Hepatocyte (in vitro differentiated cells): ENCODE data around the gene ITGB1BP1.

Experiments used
- CTCF ChIP-seq: fragments of 200-600 bp; sonication (generic); IDR thresholded peaks from 2 replicates; pipeline ENCODE4 v1.5.1; 2016; ENCODE audit warnings: antibody characterized with exemption, mild to moderate bottlenecking; ENCODE audit not compliant: poor library complexity
- EZH2 ChIP-seq: fragments of 200-600 bp; sonication (generic); IDR thresholded peaks from 2 replicates; pipeline ENCODE4 v1.6.1; 2016; ENCODE audit warnings: antibody characterized with exemption, mild to moderate bottlenecking, borderline replicate concordance
- EZH2phosphoT487 ChIP-seq: fragments of 200-600 bp; sonication (generic); IDR thresholded peaks from one replicate; pipeline ENCODE4 v1.6.1; 2018; ENCODE audit warnings: antibody characterized with exemption, mild to moderate bottlenecking, low read depth, moderate library complexity; ENCODE audit not compliant: unreplicated experiment, severe bottlenecking

DNA sequence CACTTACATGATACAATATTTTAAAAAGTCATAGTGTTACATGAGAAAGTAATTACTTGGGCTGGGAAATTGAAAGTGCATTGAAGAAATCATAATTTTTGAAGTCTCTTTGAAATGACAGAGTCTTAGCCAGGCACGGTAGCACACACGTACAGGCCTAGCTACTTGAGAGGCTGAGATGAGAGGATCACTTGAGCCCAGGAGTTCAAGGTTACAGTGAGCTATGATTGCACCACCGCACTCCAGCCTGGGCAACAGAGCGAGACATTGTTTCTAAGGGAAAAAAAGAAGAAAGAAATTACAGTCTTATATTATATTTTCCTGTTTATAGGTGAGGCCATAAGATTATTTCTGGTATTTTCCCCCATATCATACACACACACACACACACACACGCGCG is 41.8 kb upstream of the ITGB1BP1 start:
- TF ChIP-seq CTCF (no peak), EZH2 (no peak), EZH2phosphoT487 (no peak)
